PC-3 (cell line): Measurements from ENCODE around the gene SNCG.

Experiments
- EZH2 ChIP-seq: fragments of 300-600 bp; sonication (generic); IDR thresholded peaks from one replicate; pipeline ENCODE4 v1.6.1; 2017; ENCODE audit warnings: antibody characterized with exemption, mild to moderate bottlenecking, low read length; ENCODE audit not compliant: unreplicated experiment
- EZH2phosphoT487 ChIP-seq: fragments of 300-600 bp; sonication (generic); IDR thresholded peaks from 2 replicates; pipeline ENCODE4 v1.6.1; 2018; ENCODE audit warnings: mild to moderate bottlenecking, antibody characterized with exemption, low read length, borderline replicate concordance
- TF ChIP-seq, protein P1 (sequence below): fragments of 300-600 bp; sonication (generic); conservative IDR thresholded peaks from 2 replicates; pipeline ENCODE4 v1.5.1; 2017; ENCODE audit warnings: antibody characterized with exemption, low read depth, mild to moderate bottlenecking, low read length

DNA sequence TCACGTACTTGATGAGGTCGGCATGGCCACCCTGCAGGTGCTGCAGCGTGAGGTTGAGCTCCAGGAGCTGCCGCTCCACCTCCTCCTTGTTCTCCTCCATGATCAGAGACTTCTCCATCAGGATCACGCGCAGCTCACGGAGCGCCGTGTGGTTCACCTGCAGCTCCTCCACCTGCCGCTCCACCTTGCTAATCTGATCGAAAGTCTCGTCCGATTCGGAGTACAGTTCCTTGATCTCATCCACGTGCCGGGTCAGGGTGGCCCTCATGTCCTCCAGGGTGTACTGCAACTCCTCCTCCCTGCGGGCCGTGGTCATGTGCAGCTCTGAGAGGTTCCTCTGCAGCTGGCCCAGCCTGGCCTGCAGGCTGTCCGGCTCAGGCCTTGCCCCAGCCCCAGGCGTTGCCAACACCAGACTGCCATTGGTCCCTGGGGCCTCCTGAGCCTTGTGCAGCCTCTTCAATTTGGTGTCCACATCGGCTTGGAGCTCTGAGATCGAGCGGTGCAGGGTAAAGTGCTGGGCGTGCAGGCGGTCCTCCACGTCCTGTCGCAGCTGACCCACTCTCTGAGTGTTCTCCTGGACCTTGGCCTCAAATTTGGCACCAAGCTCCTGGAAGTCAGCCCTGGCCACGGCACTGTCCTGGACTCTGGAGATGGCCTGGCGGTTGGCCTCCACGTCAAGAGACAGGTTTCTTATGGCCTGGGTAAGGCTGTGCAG is 14.9 kb upstream of the SNCG start:
- TF ChIP-seq, protein P1, sequence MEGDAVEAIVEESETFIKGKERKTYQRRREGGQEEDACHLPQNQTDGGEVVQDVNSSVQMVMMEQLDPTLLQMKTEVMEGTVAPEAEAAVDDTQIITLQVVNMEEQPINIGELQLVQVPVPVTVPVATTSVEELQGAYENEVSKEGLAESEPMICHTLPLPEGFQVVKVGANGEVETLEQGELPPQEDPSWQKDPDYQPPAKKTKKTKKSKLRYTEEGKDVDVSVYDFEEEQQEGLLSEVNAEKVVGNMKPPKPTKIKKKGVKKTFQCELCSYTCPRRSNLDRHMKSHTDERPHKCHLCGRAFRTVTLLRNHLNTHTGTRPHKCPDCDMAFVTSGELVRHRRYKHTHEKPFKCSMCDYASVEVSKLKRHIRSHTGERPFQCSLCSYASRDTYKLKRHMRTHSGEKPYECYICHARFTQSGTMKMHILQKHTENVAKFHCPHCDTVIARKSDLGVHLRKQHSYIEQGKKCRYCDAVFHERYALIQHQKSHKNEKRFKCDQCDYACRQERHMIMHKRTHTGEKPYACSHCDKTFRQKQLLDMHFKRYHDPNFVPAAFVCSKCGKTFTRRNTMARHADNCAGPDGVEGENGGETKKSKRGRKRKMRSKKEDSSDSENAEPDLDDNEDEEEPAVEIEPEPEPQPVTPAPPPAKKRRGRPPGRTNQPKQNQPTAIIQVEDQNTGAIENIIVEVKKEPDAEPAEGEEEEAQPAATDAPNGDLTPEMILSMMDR, result no peak
- no peak for TF ChIP-seq EZH2phosphoT487
- TF ChIP-seq EZH2, result no peak
